Pulmonary artery endothelial cell (primary cell): ENCODE measurements around the gene OR11L1. TPM values are rescaled to one million over a fixed set of nuclear protein-coding genes. Genes with fewer than 3 reads are reported as not detected.

Experiments used
- DNase-seq: peaks from one replicate; pipeline ENCODE4 v3.0.0-alpha.2; 2011; ENCODE audit warnings: low read depth, low spot score
- total RNA-seq: library from RNA; depleted of rRNA; stranded (reverse); fragments of >200 nt; gene quantifications from 2 replicates; pipeline ENCODE4 v1.2.3, GENCODE V29; 2014

Gene OR11L1, protein sequence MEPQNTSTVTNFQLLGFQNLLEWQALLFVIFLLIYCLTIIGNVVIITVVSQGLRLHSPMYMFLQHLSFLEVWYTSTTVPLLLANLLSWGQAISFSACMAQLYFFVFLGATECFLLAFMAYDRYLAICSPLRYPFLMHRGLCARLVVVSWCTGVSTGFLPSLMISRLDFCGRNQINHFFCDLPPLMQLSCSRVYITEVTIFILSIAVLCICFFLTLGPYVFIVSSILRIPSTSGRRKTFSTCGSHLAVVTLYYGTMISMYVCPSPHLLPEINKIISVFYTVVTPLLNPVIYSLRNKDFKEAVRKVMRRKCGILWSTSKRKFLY
- not detected in 2 replicates for total RNA-seq

DNA sequence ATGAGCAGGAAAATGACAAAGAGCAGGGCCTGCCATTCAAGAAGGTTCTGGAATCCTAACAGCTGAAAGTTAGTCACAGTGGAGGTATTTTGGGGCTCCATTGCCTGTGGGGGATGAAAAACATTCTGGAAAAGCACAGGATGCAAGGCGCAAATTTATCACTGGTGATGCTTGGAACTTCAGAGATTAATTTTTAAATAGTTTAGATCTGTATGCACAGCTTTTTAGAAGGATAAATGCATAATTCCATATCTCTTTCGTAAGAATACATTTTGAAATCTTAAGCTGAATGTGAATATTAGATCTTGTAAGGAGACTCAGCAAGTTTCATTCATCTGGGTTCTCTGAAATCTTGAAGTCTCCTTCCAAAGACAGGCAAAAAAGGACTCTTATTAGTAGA is at the start of gene OR11L1:
Gene OR11L1, minus strand, starts transcription at position 101 of the 400 bp plus-strand sequence. Its CDS starts 0 bp downstream, at position 101.
- DNase-seq, result no peak

DNA sequence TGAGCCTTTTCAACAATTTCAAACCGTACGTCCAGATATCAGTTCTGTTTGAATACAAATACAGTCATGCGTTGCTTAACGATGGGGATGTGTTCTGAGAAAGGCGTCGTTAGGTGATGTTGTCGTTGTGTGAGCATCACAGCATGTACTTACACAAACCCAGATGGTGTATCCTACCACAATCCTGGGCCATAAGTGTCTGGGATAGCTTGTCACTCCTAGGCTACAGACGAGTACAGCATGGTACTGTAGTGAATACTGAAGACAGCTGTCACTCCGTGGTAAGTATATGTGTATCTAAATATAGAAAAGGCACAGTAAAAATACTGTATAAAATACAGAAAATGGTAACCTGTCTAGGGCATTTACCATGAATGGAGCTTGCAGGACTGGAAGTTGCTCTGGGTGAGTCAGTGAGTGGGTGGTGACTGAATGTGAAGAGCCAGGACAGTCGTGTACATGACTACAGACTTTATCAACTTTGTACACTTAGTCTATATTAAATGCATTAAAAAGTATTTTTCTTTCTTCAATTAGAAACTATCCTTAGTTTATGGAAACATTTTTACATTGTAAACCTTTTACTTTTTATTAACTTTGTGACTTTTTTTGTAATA is 43.2 kb upstream of the OR11L1 start:
- DNase-seq, result no peak

DNA sequence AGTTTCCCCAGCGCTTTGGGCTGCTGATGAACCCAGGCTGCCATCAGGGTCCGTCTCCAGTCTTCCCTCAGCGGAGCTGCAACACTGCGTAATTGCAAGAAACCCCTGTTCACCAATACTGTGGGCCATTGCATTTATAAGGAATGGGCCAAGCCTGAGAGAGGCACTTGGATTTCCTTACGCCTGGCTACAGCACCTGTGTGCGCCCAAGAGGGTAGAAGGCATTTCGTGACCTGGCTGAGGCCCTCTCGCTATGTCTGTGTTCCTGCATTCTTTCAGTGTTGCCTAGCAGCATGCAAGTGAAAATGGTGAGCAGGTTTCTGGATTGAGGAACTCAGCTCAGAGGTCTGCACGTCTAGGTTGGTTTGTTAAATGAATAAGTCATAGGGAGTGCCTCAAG is 41.6 kb upstream of the OR11L1 start:
- no peak for DNase-seq

DNA sequence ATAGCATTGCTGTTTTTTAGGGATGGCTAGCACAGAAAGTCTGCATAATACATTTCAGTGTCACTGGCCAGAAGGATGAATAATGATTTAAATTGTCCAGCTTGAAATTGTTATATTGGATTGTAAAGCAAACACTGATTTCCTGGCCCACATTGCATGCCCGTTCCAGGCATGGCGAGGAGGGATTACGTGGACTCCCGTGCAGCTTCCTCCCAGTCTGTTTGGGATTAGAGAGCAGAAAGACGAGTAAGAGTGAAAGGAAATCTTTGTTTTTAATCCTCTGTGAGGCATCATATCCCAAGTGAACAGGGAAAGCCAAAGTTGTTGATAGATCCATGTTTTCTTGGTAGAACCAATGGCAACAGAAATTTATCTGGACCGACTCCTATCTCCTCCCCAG is 23.7 kb upstream of the OR11L1 start:
- no peak for DNase-seq

DNA sequence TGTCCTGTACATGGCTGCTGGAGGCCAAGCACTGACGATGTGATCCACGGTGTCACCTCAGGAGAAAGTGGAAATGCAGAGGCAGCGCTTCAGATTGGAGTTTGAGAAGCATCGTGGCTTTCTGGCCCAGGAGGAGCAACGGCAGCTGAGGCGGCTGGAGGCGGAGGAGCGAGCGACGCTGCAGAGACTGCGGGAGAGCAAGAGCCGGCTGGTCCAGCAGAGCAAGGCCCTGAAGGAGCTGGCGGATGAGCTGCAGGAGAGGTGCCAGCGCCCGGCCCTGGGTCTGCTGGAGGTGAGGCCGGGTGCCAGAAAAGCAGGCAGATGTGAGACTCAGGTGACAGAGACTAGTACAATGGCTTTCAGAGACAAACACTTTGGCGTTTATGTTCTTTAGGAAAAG is 22.9 kb upstream of the OR11L1 start:
- DNase-seq, result no peak

DNA sequence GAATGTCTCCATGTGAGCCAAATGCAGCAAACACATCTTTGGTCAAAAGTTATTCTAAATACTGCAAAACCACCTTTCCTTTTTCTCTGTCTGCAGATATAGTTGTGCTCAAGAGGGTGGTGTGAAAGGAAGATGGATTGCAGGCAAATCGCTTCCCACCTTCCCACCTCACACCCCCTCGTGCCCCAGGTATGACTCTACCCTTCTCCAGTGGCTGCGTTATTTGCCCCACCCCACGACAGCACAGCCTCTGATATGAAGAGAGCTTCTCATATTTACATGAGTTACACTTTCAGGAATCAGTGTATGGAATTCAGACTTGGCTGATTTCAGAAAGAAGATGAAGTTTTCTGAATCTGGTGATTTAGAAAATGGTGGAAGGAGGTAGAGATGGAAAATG is 21.1 kb upstream of the OR11L1 start:
- DNase-seq, result no peak

DNA sequence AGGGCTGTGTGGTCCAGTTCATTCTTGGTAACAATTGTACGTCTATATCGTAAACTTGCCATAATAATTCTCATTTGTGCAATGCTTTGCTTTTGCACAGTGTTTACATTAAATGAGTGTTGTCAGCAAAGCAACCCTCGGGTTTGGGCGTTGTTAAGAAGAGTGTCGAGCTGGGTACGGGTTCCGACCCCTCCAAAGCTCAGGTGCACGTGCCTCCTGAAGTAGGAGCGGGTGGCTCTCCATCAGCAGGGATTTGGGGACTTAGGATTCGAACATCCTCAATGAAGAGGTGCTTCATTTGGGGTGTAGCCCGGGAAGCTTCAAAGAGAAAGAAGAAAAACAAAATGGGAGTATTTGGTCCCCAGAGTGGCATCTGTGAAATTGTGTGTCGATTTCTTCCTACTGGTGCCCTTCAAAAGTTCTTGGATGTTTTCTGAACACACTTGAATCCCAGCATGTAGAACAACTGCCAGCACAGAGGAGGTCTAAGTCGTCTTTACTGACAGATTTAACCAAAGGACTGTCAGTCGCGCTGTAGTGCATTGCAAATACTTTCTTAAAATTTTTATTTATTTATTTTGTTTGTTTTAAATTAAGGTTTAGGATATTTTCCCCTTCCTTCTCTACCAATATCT is 16.4 kb upstream of the OR11L1 start:
- DNase-seq, result no peak

DNA sequence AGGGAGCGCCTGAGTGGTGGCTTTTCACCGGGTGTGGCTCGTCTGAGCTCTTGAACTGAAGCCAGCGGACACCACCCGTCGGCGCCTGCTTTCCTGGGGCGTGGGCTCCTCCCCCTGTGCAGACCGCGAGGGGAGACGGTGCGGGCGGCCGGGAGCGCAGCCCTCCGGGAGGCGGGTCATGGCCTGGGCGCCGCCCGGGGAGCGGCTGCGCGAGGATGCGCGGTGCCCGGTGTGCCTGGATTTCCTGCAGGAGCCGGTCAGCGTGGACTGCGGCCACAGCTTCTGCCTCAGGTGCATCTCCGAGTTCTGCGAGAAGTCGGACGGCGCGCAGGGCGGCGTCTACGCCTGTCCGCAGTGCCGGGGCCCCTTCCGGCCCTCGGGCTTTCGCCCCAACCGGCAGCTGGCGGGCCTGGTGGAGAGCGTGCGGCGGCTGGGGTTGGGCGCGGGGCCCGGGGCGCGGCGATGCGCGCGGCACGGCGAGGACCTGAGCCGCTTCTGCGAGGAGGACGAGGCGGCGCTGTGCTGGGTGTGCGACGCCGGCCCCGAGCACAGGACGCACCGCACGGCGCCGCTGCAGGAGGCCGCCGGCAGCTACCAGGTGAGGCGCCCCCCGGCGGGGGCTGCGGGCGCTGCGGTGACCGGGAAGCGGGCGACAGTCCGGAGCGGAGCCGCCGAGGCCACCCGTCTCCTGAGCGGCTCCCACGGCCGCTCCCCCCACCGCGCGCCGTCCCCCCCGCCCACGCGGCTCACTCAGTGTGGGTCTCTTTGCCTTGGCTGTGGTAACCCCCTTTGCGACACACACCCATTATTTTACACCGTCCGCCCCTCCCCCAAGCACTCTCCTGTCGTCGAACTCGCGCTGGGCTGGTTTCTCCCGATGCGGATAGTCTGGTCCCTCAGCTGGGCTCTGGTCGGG is 15.6 kb upstream of the OR11L1 start, which contains the start of gene TRIM58:
Gene TRIM58, plus strand, starts transcription at position 119 of the 916 bp plus-strand sequence. Its CDS starts 60 bp downstream, at position 179.
- DNase-seq, result no peak

DNA sequence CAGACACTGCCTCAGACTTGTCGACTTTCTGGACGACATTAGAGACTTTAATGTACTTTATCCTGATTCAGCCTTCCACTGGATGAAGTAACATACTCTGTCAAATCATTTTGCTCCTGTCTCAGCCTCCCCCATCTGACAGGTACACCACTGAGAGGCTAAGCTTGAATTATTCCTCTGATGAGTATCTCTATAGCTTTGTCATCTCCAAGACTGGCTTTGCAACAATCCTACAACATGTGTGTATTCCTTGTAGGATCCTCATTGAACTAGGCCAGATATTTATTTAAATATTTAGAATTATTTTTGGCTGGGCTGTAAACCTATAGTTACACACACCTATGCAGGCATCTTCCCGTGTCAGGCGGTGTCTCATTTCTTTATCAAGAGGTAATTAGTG is 14.2 kb upstream of the OR11L1 start:
- no peak for DNase-seq

DNA sequence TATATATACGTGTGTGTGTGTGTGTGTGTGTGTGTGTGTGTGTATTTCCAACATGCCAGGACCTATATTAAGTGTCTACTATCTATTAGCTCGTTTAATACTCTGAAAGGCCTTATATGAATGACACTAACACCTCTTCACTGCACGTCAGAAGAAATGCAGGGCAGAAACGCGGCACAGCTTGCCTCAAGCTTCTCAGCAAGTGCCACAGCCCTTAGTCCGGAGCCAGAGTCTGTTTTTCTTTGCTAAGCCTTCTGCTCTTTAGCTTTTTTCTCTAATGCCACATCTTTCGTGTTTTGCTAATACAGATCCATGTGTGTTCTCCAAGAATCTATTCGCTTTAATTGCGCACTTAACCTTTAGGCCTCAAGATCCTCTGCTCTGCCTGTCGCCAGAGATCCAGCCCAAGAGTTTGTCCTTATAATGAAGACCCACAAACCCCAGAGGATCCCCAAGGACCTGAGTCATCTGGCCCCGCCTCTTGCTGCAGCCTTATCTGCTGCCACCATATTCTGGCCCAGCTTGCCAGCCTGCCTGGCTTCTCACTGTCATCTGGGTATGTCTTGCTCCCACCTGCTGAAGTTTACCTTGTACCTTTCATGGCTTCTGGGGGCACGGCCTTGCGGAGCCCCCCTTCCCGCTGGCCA is 13.3 kb upstream of the OR11L1 start:
- DNase-seq, result no peak

DNA sequence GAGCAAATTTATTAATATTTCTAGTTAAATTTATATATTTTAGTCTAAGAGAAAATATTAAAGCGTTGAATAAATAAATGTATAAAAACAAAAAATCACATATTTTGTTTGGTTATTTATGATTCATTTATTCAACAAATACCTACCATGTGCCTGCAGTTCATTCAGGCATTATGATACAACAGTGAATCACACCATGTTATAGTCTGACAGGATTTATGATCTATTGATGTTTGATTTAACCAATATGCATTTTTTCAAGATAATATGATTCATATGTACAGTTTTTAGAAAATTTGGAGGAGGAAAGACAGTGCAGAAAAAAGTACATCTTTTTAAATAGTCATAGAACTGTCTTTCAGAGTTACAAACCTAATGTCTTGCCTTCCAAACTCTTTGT is 7.9 kb upstream of the OR11L1 start:
- no peak for DNase-seq

DNA sequence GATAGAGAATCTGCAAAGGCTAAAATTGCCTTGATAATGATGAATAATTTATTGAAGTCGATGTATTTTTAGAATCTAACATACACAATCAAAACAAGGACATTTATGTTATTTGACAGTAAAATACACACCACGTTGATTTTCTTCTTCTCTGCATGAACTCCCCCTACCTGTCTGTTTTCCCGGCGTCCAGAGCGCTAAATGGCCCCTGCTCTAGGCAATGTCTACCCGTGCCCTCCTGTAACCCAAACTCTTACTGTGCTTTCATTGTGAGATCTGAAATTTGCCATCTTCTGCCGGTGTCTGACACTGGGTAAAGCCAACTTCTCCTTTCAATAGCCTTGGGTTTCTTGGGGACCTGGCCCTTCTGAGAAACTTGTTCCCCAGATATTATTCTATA is 6.7 kb upstream of the OR11L1 start:
- DNase-seq, result no peak

DNA sequence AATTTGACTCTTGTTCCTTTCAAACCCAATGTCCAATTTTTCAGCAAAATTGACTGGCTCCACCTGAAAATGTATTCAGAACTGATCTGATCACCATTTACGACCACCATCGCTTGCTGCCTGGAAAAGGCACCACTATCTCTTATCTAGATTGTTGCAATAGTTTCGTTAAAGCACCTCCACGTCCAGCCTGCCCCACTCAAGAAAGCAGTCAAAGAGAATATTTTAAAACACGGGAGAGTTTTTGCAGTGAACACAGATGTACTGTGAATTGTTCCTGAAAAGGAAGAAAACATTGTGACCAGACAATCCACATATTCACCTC is 4.0 kb upstream of the OR11L1 start:
- no peak for DNase-seq

DNA sequence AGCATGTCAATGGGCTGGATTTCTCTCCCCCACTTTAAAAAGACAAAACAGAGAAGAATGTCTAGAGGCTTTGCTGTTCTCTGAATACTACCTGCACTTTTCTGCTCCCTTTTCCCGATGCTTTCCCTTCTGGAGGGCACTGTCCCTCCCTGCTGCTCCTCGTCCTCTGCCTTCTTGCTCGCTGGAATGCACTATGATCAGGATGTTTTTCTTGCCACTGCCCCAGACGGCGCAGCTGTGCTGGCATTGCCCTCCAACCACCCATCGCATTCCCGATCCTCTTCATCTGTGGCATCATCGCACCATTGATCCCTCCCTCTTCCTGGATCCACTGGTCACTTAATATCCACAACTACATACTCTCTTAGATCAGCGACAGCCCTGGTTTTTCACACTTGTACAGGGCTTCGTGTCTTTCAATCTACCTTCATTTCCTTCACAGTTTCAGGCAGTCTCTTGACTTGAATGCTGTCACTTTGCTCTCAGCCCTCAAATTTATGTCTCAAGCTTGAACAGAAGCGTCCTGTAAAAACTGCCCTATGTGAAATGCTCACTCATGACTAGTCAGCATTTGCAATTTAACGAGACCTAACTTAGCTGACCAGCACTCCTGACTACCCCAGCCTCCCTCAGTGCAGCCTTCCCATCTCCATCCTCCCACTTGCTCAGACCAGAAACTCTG is 3.5 kb upstream of the OR11L1 start:
- no peak for DNase-seq

DNA sequence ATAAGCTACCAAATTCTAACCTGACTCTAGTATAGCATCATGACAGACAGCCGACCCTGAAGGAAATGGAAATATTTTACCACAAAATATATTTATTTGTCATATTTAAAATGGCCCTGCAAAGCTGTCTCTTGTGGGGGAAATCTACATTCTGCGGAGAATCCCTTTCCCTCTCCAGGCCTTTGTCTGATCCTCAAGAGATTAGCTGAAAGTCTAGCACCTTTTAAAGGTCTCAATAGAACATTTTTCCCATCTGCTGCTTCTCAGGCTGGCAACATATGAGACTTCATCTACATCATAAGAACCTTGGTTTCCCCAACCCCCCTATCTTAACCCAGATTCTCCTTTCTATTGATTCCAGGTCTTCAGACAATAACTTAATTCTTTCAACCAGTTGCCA is 1.7 kb upstream of the OR11L1 start:
- no peak for DNase-seq

DNA sequence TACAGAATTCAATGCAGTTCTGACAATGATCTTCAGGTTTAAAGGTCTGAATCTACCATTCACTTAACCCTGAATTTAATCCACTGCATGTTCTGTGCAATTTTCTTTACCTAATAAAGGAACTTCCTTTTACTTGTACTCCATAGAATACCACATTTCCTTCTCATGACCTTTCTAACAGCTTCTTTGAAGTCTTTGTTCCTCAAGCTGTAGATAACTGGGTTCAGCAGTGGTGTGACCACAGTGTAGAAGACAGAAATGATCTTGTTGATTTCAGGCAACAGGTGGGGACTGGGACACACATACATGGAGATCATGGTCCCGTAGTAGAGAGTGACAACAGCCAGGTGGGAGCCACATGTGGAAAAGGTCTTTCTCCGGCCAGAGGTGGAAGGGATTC is 878 bp downstream of the OR11L1 start:
- DNase-seq, result no peak

DNA sequence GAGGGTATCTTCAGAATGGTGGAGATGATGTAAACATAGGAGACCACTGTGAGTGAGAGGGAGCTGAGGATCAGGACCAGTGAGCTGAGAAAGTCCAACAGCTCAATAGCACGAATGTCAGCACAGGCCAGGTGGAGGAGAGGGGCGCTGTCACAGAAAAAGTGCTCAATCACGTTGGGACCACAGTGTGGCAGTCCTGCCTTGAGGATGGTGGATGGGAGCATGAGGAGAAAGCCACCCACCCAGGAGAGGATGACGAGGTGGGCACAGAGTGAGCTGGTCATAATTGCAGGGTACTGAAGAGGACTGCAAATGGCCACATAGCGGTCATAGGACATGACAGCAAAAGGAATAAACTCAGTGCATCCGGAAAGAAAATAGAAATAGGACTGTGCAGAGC is 8.1 kb downstream of the OR11L1 start:
- no peak for DNase-seq

DNA sequence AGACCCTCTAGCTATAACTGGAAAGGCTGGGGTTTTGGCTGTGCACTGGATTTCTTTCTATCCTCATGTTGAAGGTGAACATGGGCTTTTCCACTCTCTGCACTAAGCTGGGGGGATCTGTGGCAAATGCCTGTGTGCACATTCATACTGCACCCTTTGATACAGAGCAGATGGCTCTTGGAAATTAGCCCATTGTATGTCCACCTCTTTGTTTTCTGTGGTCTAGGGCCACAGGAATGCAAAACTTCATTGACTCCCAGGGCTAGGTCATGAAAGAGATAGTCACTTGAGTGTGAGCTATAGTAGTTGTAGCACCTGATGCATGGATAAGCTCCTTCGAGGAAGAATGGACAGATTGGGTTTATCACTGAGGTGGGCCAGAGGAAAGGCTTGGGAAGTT is 12.0 kb downstream of the OR11L1 start:
- no peak for DNase-seq

DNA sequence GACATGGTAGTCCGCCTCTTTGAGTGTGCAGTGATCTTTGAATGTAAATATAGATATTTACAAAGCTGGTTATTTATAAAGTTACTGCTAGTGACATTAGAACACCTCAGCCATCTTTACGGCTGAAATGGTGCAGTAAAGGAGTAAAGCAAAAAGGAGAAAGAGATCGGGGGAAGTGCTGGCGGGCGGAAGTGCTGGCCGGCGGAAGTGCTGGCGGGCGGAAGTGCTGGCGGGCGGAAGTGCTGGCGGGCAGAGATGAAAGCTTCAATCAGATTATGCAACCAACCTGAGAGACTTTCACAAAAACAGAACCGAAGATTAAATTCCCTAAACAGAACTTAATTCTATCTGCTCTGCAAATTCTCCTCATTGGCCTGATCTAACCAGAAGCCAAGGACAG is 16.3 kb downstream of the OR11L1 start:
- no peak for DNase-seq

DNA sequence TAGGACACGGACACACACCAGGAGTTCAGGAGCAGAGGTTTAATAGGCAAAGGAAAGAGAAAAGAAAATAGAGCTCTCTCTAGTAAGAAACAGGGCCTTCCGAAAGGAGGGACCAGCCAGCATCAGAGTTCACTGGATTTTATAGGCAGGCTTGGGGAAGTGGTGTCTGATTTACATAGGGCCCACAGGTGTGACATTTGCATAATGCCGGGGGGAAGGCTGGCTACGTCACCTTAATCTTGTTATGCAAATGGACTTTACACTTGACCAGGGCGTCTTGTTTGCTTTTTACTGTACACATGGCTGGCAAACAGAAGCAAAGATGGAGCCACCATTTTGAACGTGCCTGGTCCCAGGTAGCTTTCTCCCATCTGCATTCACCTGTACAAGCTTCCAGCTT is 17.7 kb downstream of the OR11L1 start, which contains the start of gene OR14A16:
Gene OR14A16, minus strand, starts transcription at position 97 of the 400 bp plus-strand sequence. CDS start 8,390 bp downstream, outside the sequence.
- no peak for DNase-seq

DNA sequence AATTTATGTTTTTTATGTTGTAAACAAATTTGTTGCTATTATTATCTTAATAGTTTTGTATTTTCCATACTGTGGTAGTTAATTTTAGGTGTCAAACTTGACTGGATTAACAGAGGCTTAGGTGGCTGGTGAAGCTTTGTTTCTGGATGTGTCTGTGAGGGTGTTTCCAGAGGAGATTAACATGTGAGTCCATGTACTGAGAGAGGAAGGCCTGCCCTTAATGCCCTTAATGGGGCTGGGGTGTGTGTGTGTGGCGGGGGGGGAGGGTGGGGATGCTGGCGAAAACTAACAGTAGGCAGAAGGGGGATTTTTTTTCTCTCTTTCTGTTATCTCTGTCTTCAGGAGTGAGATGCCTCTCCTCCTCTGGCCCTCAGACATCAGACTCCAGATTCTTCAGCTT is 19.6 kb downstream of the OR11L1 start:
- DNase-seq, result no peak
